GM19239 (cell line): Measurements from ENCODE around the gene INO80D.
"Not testable (repeated sequence)": the region's sequence is repeated elsewhere in the genome, so short reads cannot be mapped to it uniquely, and the experiment has no call there.

ENCODE experiments used
- DNase-seq: peaks from one replicate; pipeline ENCODE4 v3.0.0; 2011; ENCODE audit warnings: low spot score; ENCODE audit not compliant: insufficient read length
- FAIRE-seq: peaks from 2 replicates; lab custom pipeline; 2011; peaks lifted over from hg19 to GRCh38; lab: Jason Lieb, UNC

Gene INO80D

GRCh38 chr2:206031950-206032567 lies 53.9 kb downstream of the INO80D start:
- FAIRE-seq (no peak), DNase-seq (no peak)

GRCh38 chr2:206031162-206031784 lies 54.7 kb downstream of the INO80D start:
- no peak for FAIRE-seq
- no peak for DNase-seq

GRCh38 chr2:206028101-206028500 lies 57.9 kb downstream of the INO80D start:
- FAIRE-seq: no peak
- DNase-seq: no peak

- FAIRE-seq (no peak), DNase-seq (no peak)
These were observed 62.8 kb downstream of the INO80D start for GRCh38 chr2:206023183-206023582.

- DNase-seq (no peak), FAIRE-seq (no peak)
These were observed 65.8 kb downstream of the INO80D start for GRCh38 chr2:206020171-206020570.

- DNase-seq, FAIRE-seq: not testable (repeated sequence)
These were observed 70.2 kb downstream of the INO80D start for GRCh38 chr2:206015746-206016145.

- FAIRE-seq: no peak
- DNase-seq: no peak
These were observed 74.2 kb downstream of the INO80D start for GRCh38 chr2:206011795-206012194.

- DNase-seq (no peak), FAIRE-seq (no peak)
These were observed 74.9 kb downstream of the INO80D start for GRCh38 chr2:206011018-206011614.

GRCh38 chr2:206004004-206004693 lies 81.8 kb downstream of the INO80D start:
- DNase-seq: no peak

GRCh38 chr2:206002440-206002839 lies 83.5 kb downstream of the INO80D start:
- FAIRE-seq (no peak), DNase-seq (no peak)

More at GRCh38 chr2:206004004-206004693, 81.8 kb downstream of the INO80D start:
- no peak for FAIRE-seq

- no peak for FAIRE-seq
- DNase-seq: no peak
These were observed 84.1 kb downstream of the INO80D start for GRCh38 chr2:206001912-206002311.

- FAIRE-seq (no peak), DNase-seq (no peak)
These were observed 85.2 kb downstream of the INO80D start for GRCh38 chr2:206000776-206001175.

GRCh38 chr2:205998583-205998982 lies 87.4 kb downstream of the INO80D start:
- DNase-seq (no peak), FAIRE-seq (no peak)

- FAIRE-seq (no peak), DNase-seq (no peak)
These were observed 89.8 kb downstream of the INO80D start for GRCh38 chr2:205996161-205996560.

- FAIRE-seq (no peak), DNase-seq (no peak)
These were observed 90.7 kb downstream of the INO80D start for GRCh38 chr2:205995260-205995659.

GRCh38 chr2:205994344-205994743 lies 91.6 kb downstream of the INO80D start:
- DNase-seq (no peak), FAIRE-seq (no peak)

- FAIRE-seq (no peak), DNase-seq (no peak)
These were observed 95.9 kb downstream of the INO80D start for GRCh38 chr2:205990104-205990503.

- DNase-seq (no peak), FAIRE-seq (no peak)
These were observed 96.5 kb downstream of the INO80D start for GRCh38 chr2:205989271-205990071.

- DNase-seq, FAIRE-seq: not testable (repeated sequence)
These were observed 97.3 kb downstream of the INO80D start for GRCh38 chr2:205988681-205989080.

- no peak for DNase-seq
- FAIRE-seq: no peak
These were observed 97.7 kb downstream of the INO80D start for GRCh38 chr2:205988274-205988673.
